Spleen (tissue), 11 donors: Measurements from ENCODE around the gene PLPP1. TPM values are rescaled to one million over a fixed set of nuclear protein-coding genes. Genes with fewer than 3 reads are reported as not detected.

Experiments used
- DNase-seq: peaks from one replicate; pipeline ENCODE4 v3.0.0-alpha.2; 2020
- H3K27ac ChIP-seq, 8 donors: fragments of 200-600 bp; sonication (generic) in 7 of 8; 1 replicate in 4 of 8; 2 replicates in 4 of 8; pipeline versions ENCODE4 v1.5.0 to v1.8.0; 2016 to 2021; ENCODE audit warnings: inconsistent platforms in 4 of 8, mild to moderate bottlenecking in 4 of 8, moderate library complexity in 1 of 8
- H3K27me3 ChIP-seq, 7 donors: fragments of 200-600 bp; sonication (generic) in 6 of 7; replicated peaks in 1 of 7; 1 replicate in 4 of 7; 2 replicates in 3 of 7; pipeline versions ENCODE4 v1.5.0 to v1.8.0; 2016 to 2021; ENCODE audit warnings: inconsistent platforms in 3 of 7, mild to moderate bottlenecking in 1 of 7
- H3K36me3 ChIP-seq, 6 donors: fragments of 200-600 bp; sonication (generic) in 5 of 6; 1 replicate in 4 of 6; 2 replicates in 2 of 6; pipeline versions ENCODE4 v1.5.0 to v1.8.0; 2016 to 2021; ENCODE audit warnings: inconsistent platforms in 2 of 6
- H3K4me1 ChIP-seq, 6 donors: fragments of 200-600 bp; sonication (generic) in 5 of 6; 1 replicate in 3 of 6; 2 replicates in 3 of 6; pipeline versions ENCODE4 v1.5.0 to v1.8.0; 2016 to 2021; ENCODE audit warnings: inconsistent platforms in 3 of 6
- H3K4me3 ChIP-seq, 8 donors: fragments of 200-600 bp; sonication (generic) in 7 of 8; 1 replicate in 4 of 8; 2 replicates in 4 of 8; pipeline versions ENCODE4 v1.5.0 to v1.8.0; 2016 to 2021; ENCODE audit warnings: inconsistent platforms in 4 of 8, mild to moderate bottlenecking in 4 of 8, moderate library complexity in 2 of 8
- H3K9me3 ChIP-seq, 8 donors: fragments of 200-600 bp; sonication (generic) in 7 of 8; 1 replicate in 4 of 8; 2 replicates in 4 of 8; pipeline versions ENCODE4 v1.5.0 to v1.8.0; 2016 to 2021; ENCODE audit warnings: inconsistent platforms in 4 of 8
- CTCF ChIP-seq, 11 experiments: fragments of 200-600 bp in 7 of 11; fragments of 450-650 bp in 4 of 11; sonication (generic) in 4 of 11; IDR thresholded peaks in 8 of 11; conservative IDR thresholded peaks in 3 of 11; 1 replicate in 7 of 11; 2 replicates in 4 of 11; pipeline versions ENCODE4 v1.4.0 to v1.8.0; 2016 to 2021; ENCODE audit warnings: antibody characterized with exemption in 11 of 11, inconsistent platforms in 4 of 11, mild to moderate bottlenecking in 1 of 11
- POLR2A ChIP-seq, 3 donors: fragments of 450-650 bp; IDR thresholded peaks; one replicate each; pipeline ENCODE4 v1.5.1; 2017; ENCODE audit warnings: antibody characterized with exemption in 3 of 3, mild to moderate bottlenecking in 1 of 3
- POLR2AphosphoS5 ChIP-seq, 3 donors: sonication (generic); formaldehyde crosslinking; IDR thresholded peaks; one replicate each; pipeline ENCODE4 v1.5.1; 2017; ENCODE audit warnings: antibody characterized with exemption in 3 of 3
- WGBS, 5 donors: extraction: QIAGEN DNeasy Blood & Tissue Kit in 3 of 5; methylation state at CpG; one replicate each; pipeline versions ENCODE4 v1.1.5 to v1.1.7; 2013 to 2018; 5-methylcytosine and 5-hydroxymethylcytosine counted together
- intact Hi-C: fragments of 100-400 bp; cut with DNase I; formaldehyde crosslinking; loops from one replicate; pipeline ENCODE4 v1.15.0; 2023; ENCODE audit warnings: low total_unique reads
- polyA plus RNA-seq, 3 donors: library from polyadenylated mRNA; stranded (reverse); fragments of 200-250 nt; gene quantifications; one replicate each; pipeline ENCODE4 v1.2.1, GENCODE V29; 2013
- total RNA-seq, 7 donors: library from RNA; depleted of rRNA in 3 of 7; stranded (reverse); fragments of >200 nt in 3 of 7; fragmentation: NEBNext Ultra II Directional in 4 of 7; extraction: Animal tissue kit (Norgen Biotek cat#: 25700) in 4 of 7; gene quantifications; one replicate each; pipeline versions ENCODE4 v1.1.0 to v1.2.1, GENCODE V29; 2016 to 2021
- donor health status: healthy with polysubstance abuse.
- donor health status: DM: no; HTN: no; CAD: no; lungs with moderate emphysema.
- donor health status: DM: no; HTN: no; CAD: no.
- donor health status: Bipolar disorder and iron deficiency.
- donor health status: healthy.
- donor health status: DM: no; HTN: no; CAD: no.
- donor health status: DM: yes; HTN: yes; CAD: no.

PLPP1 gene
- total and polyA plus RNA-seq, 10 donors, result 17.0 to 95.5 (median 39.2) TPM

GRCh38 chr5:55485073-55485472 is 49.7 kb downstream of the PLPP1 start:
- intact Hi-C loops, result no loop called here
- DNase-seq, result no peak
- TF ChIP-seq POLR2A (IDR thresholded peaks at IDR 0.05) (no peak), POLR2AphosphoS5 (IDR thresholded peaks at IDR 0.05) (no peak), CTCF (IDR thresholded peaks at IDR 0.05 in 8 of 11, conservative IDR thresholded peaks at IDR 0.05 in 3 of 11) (no peak)
- Histone ChIP-seq H3K27ac (no peak overlapping the region), H3K4me3 (no peak overlapping the region), H3K36me3 (peaks cover 0 to 6% (median 0%) of the 10 kb centered on the region in 6 donors), H3K4me1 (peaks cover 0 to 5% (median 0%) of the 10 kb centered on the region in 6 donors), H3K9me3 (no peaks in the 10 kb centered on the region), H3K27me3 (no peaks in the 10 kb centered on the region)
- 70 to 95% (median 89%) methylated on average over 3 of the region's 3 CpGs for WGBS, 5 donors

GRCh38 chr5:55484531-55484930 is 50.2 kb downstream of the PLPP1 start:
- peaks cover 0 to 6% (median 0%) of the 10 kb centered on the region in 6 donors for H3K36me3 ChIP-seq
- no peak overlapping the region for H3K4me3 ChIP-seq
- H3K27me3 ChIP-seq, result no peaks in the 10 kb centered on the region
- intact Hi-C loops, result no loop called here
- TF ChIP-seq POLR2AphosphoS5 (IDR thresholded peaks at IDR 0.05) (no peak), CTCF (IDR thresholded peaks at IDR 0.05 in 8 of 11, conservative IDR thresholded peaks at IDR 0.05 in 3 of 11) (no peak), POLR2A (IDR thresholded peaks at IDR 0.05) (no peak)
- H3K4me1 ChIP-seq, result peaks cover 0 to 5% (median 0%) of the 10 kb centered on the region in 6 donors
- no peak overlapping the region for H3K27ac ChIP-seq
- 81 to 100% (median 90%) methylated on average over 1 of the region's 1 CpG for WGBS, 5 donors
- no peak for DNase-seq
- no peaks in the 10 kb centered on the region for H3K9me3 ChIP-seq

GRCh38 chr5:55483885-55484284 is 50.9 kb downstream of the PLPP1 start:
- intact Hi-C loops, result no loop called here
- Histone ChIP-seq H3K36me3 (peaks cover 0 to 6% (median 0%) of the 10 kb centered on the region in 6 donors), H3K27ac (no peak overlapping the region), H3K4me1 (peaks cover 0 to 5% (median 0%) of the 10 kb centered on the region in 6 donors), H3K27me3 (no peaks in the 10 kb centered on the region), H3K4me3 (no peak overlapping the region), H3K9me3 (no peaks in the 10 kb centered on the region)
- TF ChIP-seq CTCF (IDR thresholded peaks at IDR 0.05 in 8 of 11, conservative IDR thresholded peaks at IDR 0.05 in 3 of 11), result no peak
- no peak for TF ChIP-seq POLR2AphosphoS5 (IDR thresholded peaks at IDR 0.05)
- no peak for TF ChIP-seq POLR2A (IDR thresholded peaks at IDR 0.05)
- DNase-seq, result no peak
- WGBS, 5 donors, result 85 to 99% (median 92%) methylated on average over 3 of the region's 3 CpGs

GRCh38 chr5:55481293-55481855 is 53.4 kb downstream of the PLPP1 start:
- Histone ChIP-seq H3K9me3 (no peaks in the 10 kb centered on the region), H3K27me3 (no peaks in the 10 kb centered on the region), H3K4me3 (no peak overlapping the region), H3K4me1 (peaks cover 0 to 5% (median 0%) of the 10 kb centered on the region in 6 donors), H3K36me3 (peaks cover 0 to 4% (median 0%) of the 10 kb centered on the region in 6 donors), H3K27ac (no peak overlapping the region)
- no peak for TF ChIP-seq POLR2AphosphoS5 (IDR thresholded peaks at IDR 0.05)
- no peak for TF ChIP-seq POLR2A (IDR thresholded peaks at IDR 0.05)
- no peak for TF ChIP-seq CTCF (IDR thresholded peaks at IDR 0.05 in 8 of 11, conservative IDR thresholded peaks at IDR 0.05 in 3 of 11)
- WGBS, 5 donors, result 71 to 93% (median 83%) methylated on average over 3 of the region's 3 CpGs
- intact Hi-C loops, result no loop called here
- DNase-seq, result no peak
